ENCODE data around the gene KLK15. TPM values are rescaled to one million over a fixed set of nuclear protein-coding genes. Genes with fewer than 3 reads are reported as not detected.
A peak's percentile ranks its signal among the peaks of the same experiment; 100 is the strongest.

The KLK15 gene
- total and polyA plus RNA-seq, 2 of the 13 experiments (the other 11 are each of a cell fraction or from before 2014, with no cell fraction given), result not detected

DNA sequence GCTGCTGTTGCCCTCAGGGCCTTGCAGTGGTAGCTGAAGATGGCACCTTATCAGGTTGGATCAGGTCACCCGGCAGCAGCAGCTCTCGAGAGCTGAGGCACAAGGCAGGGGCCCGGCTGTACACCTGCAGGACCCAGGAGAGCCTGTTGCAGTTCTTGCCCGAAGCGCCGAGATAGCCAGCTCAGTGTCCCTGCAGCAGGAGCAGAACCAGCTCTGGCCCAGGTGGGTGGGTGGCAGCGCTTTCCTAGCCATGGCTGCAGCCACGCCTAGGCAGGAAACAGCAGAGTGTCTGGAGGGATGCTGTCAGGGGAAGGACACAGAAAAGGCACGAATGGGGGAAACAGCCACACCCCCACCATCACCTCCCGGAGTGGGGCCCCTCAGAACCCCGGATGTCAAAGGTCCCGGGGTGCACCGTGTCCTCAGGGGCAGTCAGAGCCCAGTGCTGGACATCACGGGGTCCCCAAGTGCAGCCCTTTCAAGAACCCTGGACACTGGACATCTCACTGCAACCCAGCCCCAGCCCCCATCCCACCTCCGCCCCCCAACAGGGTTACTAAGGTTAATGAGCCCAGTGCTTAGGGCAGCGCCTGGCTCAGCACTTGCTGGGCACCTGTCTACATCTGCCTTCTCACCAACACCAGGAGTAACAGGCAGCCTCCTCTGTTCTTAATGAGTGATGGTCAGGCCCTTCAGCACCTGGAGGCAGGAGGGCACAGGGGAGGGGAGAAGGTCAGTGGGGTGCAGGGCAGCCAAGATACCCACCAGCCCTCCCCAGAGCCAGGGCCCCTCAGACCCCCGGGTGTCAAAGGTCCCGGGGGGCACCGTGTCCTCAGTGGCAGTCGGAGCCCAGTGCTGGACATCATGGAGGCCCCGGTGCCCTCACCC is 34.5 kb downstream of the KLK15 start:
- in situ Hi-C loops (cut with HindIII; ENCODE audit: extremely low pct_ligation_motif_present, low pct_unique_long_range_greater_than_20kb), result loop anchor here (25.0 kb wide), 1 partner anchor 437 kb away; the partner anchor contains the start of gene NAPSA
- peaks cover 33% of the 10 kb centered on the region for H3K79me2 ChIP-seq (ENCODE audit: insufficient read depth, low read length)
- BruUV-seq (replicated peaks), result no TSS peak
- no peak overlapping the region for H2AFZ ChIP-seq (ENCODE audit: low read length)
- no peak for TF ChIP-seq ZNF563 (CRISPR knock-in tag; IDR thresholded peaks at IDR 0.05)
- TF ChIP-seq SALL1 (CRISPR knock-in tag; IDR thresholded peaks at IDR 0.05), result no peak
- peak; percentile 8 for TF ChIP-seq AGO2 (optimal IDR thresholded peaks at IDR 0.05; ENCODE audit: low read depth, low read length)
- no peak for TF ChIP-seq NAIF1 (CRISPR knock-in tag; IDR thresholded peaks at IDR 0.05; ENCODE audit: borderline replicate concordance)
- TF ChIP-seq RAD51 (IDR thresholded peaks at IDR 0.05; ENCODE audit: borderline replicate concordance), result no peak
- no peak for TF ChIP-seq STAG1 (CRISPR knock-in tag; IDR thresholded peaks at IDR 0.05)
- TF ChIP-seq RBFOX2 (IDR thresholded peaks at IDR 0.05; ENCODE audit: low read depth, low read length), result peak; percentile 24
- TF ChIP-seq ZBTB7A (CRISPR knock-in tag; IDR thresholded peaks at IDR 0.05), result no peak
- no peak for TF ChIP-seq CHD4 (IDR thresholded peaks at IDR 0.05; ENCODE audit: borderline replicate concordance, low read length)
- ATAC-seq (no peak), DNase-seq (ENCODE audit: low spot score) (no peak), FAIRE-seq (no peak)
- intact Hi-C loops (cut with micrococcal nuclease; ENCODE audit: unreplicated experiment), result no loop called here
- no peaks in the 10 kb centered on the region for H3K9me3 ChIP-seq (ENCODE audit: low read length)
- peaks cover 26 to 47% of the 10 kb centered on the region in 2 experiments for H3K36me3 ChIP-seq (replicated peaks in 1 of 2; ENCODE audit: control insufficient read depth in 1 of 2, insufficient read depth in 2 of 2, low read length in 2 of 2)
- peaks cover 52% of the 10 kb centered on the region for H4K20me1 ChIP-seq (ENCODE audit: insufficient read depth, low read length)
- H3K4me3 ChIP-seq (replicated peaks in 1 of 3; ENCODE audit: insufficient read depth in 1 of 3, low read depth in 2 of 3, low read length in 3 of 3), result no peak overlapping the region
- no peak overlapping the region for H3K4me2 ChIP-seq (ENCODE audit: low read depth, low read length)
- WGBS (ENCODE audit: low lambda C conversion rate), result no CpG with 5 or more reads among the region's 21 CpGs
- H3K9ac ChIP-seq (ENCODE audit: insufficient read depth, low read depth, low read length), result no peak overlapping the region
- H3K27me3 ChIP-seq (ENCODE audit: control insufficient read depth in 1 of 2, insufficient read depth in 2 of 2, low read length in 2 of 2), result no peaks in the 10 kb centered on the region; a peak in 1 of 5 replicates
- no peak overlapping the region for H3K27ac ChIP-seq (ENCODE audit: extremely low read length, insufficient read depth, low read length)
- ChIA-PET POLR2A (no interaction called here), CTCF (ENCODE audit: low intra/inter-chr PET ratio, low total read pairs) (no interaction called here)
- peaks cover 33% of the 10 kb centered on the region for H3K4me1 ChIP-seq (ENCODE audit: insufficient read depth, low read length)
